ENCODE measurements around the gene ZCCHC2. TPM values are rescaled to one million over a fixed set of nuclear protein-coding genes. Genes with fewer than 3 reads are reported as not detected.

ZCCHC2 gene
- total and polyA plus RNA-seq, 12 donors: 4.7 to 53.3 (median 18.0) TPM

DNA sequence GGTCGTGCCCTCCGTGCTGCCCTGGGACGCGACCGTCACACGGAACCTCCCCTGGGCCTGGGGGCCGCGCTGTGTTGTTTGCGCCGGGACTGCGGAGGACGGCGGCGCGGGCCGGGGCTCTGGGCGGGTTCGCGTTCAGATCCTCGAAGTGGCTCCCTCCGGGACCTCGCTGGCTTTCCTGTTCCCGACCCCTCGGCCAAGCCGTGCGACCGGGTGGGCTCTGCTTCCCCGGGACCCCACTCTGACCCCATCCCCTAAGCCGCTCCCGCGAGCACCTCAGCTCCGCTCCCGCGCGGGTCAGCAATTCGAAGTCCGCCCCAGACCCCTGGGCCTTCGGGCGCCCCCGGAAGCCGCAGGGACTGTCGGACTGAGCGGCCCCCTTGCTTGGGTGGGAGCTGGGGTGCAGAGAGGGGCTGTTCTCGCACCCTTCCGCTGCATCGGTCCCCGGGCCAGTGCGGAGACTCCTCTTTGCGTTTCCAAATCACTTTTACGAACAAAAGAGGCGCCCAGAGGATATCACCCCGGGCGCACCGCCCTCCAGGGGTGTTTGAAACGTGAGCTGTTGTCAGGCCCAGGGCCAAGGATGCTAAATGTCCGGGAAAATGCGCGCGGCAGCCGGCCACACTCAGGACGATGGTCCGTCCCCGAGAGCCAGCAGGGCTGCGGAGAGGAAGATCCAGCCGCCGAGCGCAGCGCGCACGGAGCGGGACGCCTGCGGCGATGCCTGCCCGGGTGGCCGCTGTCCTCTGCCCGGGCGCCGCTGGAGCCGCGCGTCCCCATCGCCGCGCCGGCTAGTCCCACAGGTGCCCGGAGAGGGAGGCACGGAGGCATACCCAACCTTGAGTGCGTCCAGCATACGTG lies 73.5 kb downstream of the ZCCHC2 start:
- intact Hi-C loops (cut with DNase I): loop anchor here in 1 of 2 donors (10.0 kb wide), 1 partner anchor 108 kb away; no protein-coding TSS in a partner anchor
- H3K27me3 ChIP-seq: peaks cover 32% of the 10 kb centered on the region

DNA sequence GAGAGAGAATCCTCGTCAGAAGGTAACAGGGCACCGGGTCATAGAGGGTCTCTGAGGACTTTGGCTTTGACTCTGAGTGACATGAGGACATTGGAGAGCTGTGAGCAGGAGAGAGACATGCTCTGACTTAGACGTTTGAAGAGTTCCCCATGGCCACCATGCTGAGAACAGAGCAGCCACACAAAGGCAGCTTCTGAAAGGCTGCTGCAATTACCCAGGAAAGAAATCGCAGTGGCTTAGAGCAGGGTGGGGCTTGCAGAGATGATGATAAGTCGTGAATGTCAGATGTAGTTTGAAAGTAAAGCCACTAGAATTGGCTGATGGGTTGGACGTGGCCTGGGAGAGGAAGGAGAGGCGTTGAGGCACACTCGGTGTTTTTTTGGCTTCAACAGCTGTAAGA lies 79.0 kb downstream of the ZCCHC2 start:
- 84 to 88% (median 85%) methylated on average over 8 of the region's 8 CpGs for WGBS, 4 donors
- no peak overlapping the region for H3K27ac ChIP-seq
- TF ChIP-seq POLR2A (IDR thresholded peaks at IDR 0.05): no peak
- TF ChIP-seq, protein P1, sequence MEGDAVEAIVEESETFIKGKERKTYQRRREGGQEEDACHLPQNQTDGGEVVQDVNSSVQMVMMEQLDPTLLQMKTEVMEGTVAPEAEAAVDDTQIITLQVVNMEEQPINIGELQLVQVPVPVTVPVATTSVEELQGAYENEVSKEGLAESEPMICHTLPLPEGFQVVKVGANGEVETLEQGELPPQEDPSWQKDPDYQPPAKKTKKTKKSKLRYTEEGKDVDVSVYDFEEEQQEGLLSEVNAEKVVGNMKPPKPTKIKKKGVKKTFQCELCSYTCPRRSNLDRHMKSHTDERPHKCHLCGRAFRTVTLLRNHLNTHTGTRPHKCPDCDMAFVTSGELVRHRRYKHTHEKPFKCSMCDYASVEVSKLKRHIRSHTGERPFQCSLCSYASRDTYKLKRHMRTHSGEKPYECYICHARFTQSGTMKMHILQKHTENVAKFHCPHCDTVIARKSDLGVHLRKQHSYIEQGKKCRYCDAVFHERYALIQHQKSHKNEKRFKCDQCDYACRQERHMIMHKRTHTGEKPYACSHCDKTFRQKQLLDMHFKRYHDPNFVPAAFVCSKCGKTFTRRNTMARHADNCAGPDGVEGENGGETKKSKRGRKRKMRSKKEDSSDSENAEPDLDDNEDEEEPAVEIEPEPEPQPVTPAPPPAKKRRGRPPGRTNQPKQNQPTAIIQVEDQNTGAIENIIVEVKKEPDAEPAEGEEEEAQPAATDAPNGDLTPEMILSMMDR (IDR thresholded peaks at IDR 0.05): no peak
- intact Hi-C loops (cut with DNase I): no loop called here
- H3K4me1 ChIP-seq (replicated peaks in 1 of 2): peaks cover 0 to 2% of the 10 kb centered on the region in 2 donors
- no peaks in the 10 kb centered on the region for H3K9me3 ChIP-seq (replicated peaks in 1 of 3)
- H3K4me3 ChIP-seq: no peak overlapping the region
- DNase-seq: no peak
- no peaks in the 10 kb centered on the region for H3K36me3 ChIP-seq (replicated peaks in 1 of 2)
- peaks cover 19% of the 10 kb centered on the region for H3K27me3 ChIP-seq

More for the DNA sequence above, 73.5 kb downstream of the ZCCHC2 start:
- 11 to 43% (median 16%) methylated on average over 10 to 90 of the region's 90 CpGs for WGBS, 4 donors
- H3K4me3 ChIP-seq: peak overlapping the region in 2 of 4 donors; percentile 16 to 40
- no peaks in the 10 kb centered on the region for H3K9me3 ChIP-seq (replicated peaks in 1 of 3)
- DNase-seq: peak in 1 of 7 donors; percentile 27
- H3K4me1 ChIP-seq (replicated peaks in 1 of 2): peaks cover 4 to 9% of the 10 kb centered on the region in 2 donors
- TF ChIP-seq POLR2A (IDR thresholded peaks at IDR 0.05): no peak
- TF ChIP-seq, protein P1 (IDR thresholded peaks at IDR 0.05): no peak
- H3K27ac ChIP-seq: no peak overlapping the region
- H3K36me3 ChIP-seq (replicated peaks in 1 of 2): no peaks in the 10 kb centered on the region

DNA sequence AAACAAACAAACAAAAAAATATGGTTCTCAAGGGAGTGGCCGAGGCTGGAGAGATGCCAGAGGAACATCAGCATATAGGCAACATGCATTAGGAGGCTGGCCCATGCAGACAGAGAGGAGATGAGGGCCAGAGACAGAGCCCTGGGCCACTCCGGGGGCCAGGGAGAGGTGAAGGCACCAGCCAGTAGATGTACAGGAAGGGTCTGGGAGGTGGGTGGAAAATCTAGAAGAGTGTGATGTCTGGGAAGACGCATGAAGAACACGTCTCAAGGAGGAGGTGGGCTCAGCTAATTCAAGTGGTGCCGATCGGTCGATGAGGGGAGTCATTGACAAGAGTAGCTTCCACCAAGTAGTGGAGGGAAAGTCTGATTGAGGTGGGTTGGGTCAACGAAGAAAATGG lies 79.9 kb downstream of the ZCCHC2 start:
- WGBS, 4 donors: 89 to 95% (median 93%) methylated on average over 8 of the region's 8 CpGs
- TF ChIP-seq, protein P1 (IDR thresholded peaks at IDR 0.05): no peak
- TF ChIP-seq POLR2A (IDR thresholded peaks at IDR 0.05): no peak
- no peaks in the 10 kb centered on the region for H3K36me3 ChIP-seq (replicated peaks in 1 of 2)
- H3K4me3 ChIP-seq: no peak overlapping the region
- no peak overlapping the region for H3K27ac ChIP-seq
- H3K27me3 ChIP-seq: peaks cover 11% of the 10 kb centered on the region
- no peak for DNase-seq
- H3K4me1 ChIP-seq (replicated peaks in 1 of 2): no peaks in the 10 kb centered on the region
- intact Hi-C loops (cut with DNase I): no loop called here
- no peaks in the 10 kb centered on the region for H3K9me3 ChIP-seq (replicated peaks in 1 of 3)

DNA sequence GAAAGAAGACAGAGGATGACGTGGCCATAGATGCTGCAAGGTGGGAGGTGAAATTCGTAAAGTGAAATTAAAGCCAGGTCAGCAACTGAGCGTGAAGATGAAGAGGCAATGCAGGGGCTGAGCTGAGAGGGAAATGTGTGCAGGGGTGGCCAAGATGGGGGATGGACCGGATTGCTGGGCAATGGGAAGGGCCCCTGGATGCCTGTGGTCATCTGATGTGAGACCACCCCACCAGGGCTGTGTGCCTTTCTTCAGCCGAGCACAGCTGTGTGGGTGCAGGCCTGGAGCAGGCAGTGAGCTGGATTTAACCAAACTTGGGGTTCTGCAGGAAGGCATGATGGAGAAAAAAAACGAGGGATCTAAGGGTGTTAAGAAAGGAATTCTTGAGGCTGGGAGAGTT lies 80.4 kb downstream of the ZCCHC2 start:
- no peaks in the 10 kb centered on the region for H3K9me3 ChIP-seq (replicated peaks in 1 of 3)
- H3K4me1 ChIP-seq (replicated peaks in 1 of 2): no peaks in the 10 kb centered on the region
- H3K4me3 ChIP-seq: no peak overlapping the region
- H3K27ac ChIP-seq: no peak overlapping the region
- H3K27me3 ChIP-seq: peaks cover 5% of the 10 kb centered on the region
- no peaks in the 10 kb centered on the region for H3K36me3 ChIP-seq (replicated peaks in 1 of 2)
- DNase-seq: no peak
- intact Hi-C loops (cut with DNase I): no loop called here
- 72 to 90% (median 85%) methylated on average over 6 of the region's 6 CpGs for WGBS, 4 donors
- TF ChIP-seq POLR2A (IDR thresholded peaks at IDR 0.05): no peak
- TF ChIP-seq, protein P1 (IDR thresholded peaks at IDR 0.05): no peak
